Endodermal cell (in vitro differentiated cells): ENCODE data around the gene NREP. TPM values are rescaled to one million over a fixed set of nuclear protein-coding genes. Genes with fewer than 3 reads are reported as not detected.
"Not testable (repeated sequence)": the region's sequence is repeated elsewhere in the genome, so short reads cannot be mapped to it uniquely, and the experiment has no call there.

Source experiments
- DNase-seq: peaks from one replicate; pipeline ENCODE4 v3.0.0-alpha.2; 2017
- H3K27ac ChIP-seq: 2 replicates; pipeline ENCODE4 v1.5.1; 2013; ENCODE audit warnings: mild to moderate bottlenecking, low read depth, low read length, moderate library complexity
- H3K27me3 ChIP-seq: 2 replicates; pipeline ENCODE4 v1.6.1; 2013; ENCODE audit warnings: mild to moderate bottlenecking, low read length, moderate library complexity; ENCODE audit not compliant: insufficient read depth, control insufficient read depth, poor library complexity, severe bottlenecking
- H3K36me3 ChIP-seq: 2 replicates; pipeline ENCODE4 v1.7.0; 2013; ENCODE audit warnings: mild to moderate bottlenecking, low read length, moderate library complexity; ENCODE audit not compliant: control insufficient read depth, insufficient read depth
- H3K4me1 ChIP-seq: one replicate; pipeline ENCODE4 v1.7.0; 2013; ENCODE audit warnings: low read length; ENCODE audit not compliant: control insufficient read depth, insufficient read depth
- H3K4me3 ChIP-seq: 2 replicates; pipeline ENCODE4 v1.5.1; 2013; ENCODE audit warnings: mild to moderate bottlenecking, low read length, moderate library complexity
- H3K9ac ChIP-seq: 2 replicates; pipeline ENCODE4 v1.6.1; 2013; ENCODE audit warnings: mild to moderate bottlenecking, low read length, moderate library complexity; ENCODE audit not compliant: poor library complexity, severe bottlenecking; ENCODE audit errors: extremely low read depth
- H3K9me3 ChIP-seq: 2 replicates; pipeline ENCODE4 v1.6.1; 2013; ENCODE audit warnings: mild to moderate bottlenecking, low read length, moderate library complexity; ENCODE audit not compliant: control insufficient read depth
- H3K27ac Mint-ChIP-seq: 2 replicates; pipeline ENCODE4 v1.8.0; 2020; ENCODE audit warnings: mixed read lengths
- H3K27me3 Mint-ChIP-seq: 2 replicates; pipeline ENCODE4 v1.8.0; 2021; ENCODE audit warnings: mild to moderate bottlenecking, mixed read lengths; ENCODE audit not compliant: insufficient read depth
- H3K36me3 Mint-ChIP-seq: 2 replicates; pipeline ENCODE4 v1.8.0; 2020; ENCODE audit warnings: low read depth, mixed read lengths
- H3K4me1 Mint-ChIP-seq: 2 replicates; pipeline ENCODE4 v1.8.0; 2020; ENCODE audit warnings: mixed read lengths
- H3K4me3 Mint-ChIP-seq: 2 replicates; pipeline ENCODE4 v1.8.0; 2020; ENCODE audit warnings: mild to moderate bottlenecking, moderate library complexity, mixed read lengths
- H3K9me3 Mint-ChIP-seq: 2 replicates; pipeline ENCODE4 v1.8.0; 2020; ENCODE audit warnings: mild to moderate bottlenecking, mixed read lengths
- WGBS, 2 experiments: methylation state at CpG; one replicate each; pipeline versions ENCODE4 v1.1.5 to v1.1.7; 2013; ENCODE audit warnings: missing lambda C conversion rate in 2 of 2, mixed read lengths in 1 of 2; ENCODE audit not compliant: insufficient coverage in 1 of 2, insufficient read length in 1 of 2; 5-methylcytosine and 5-hydroxymethylcytosine counted together
- total RNA-seq, 2 donors: library from RNA; stranded (reverse); fragmentation: NEBNext Ultra II Directional in 1 of 2; extraction: Animal tissue kit (Norgen Biotek cat#: 25700) in 1 of 2; gene quantifications; 2 replicates in 1 of 2; 3 replicates in 1 of 2; pipeline ENCODE4 v1.2.1, GENCODE V29; 2021
- TF ChIP-seq, protein P1 (sequence below): fragments of 200-600 bp; sonication (generic); conservative IDR thresholded peaks from 2 replicates; pipeline ENCODE4 v1.5.0; 2021; ENCODE audit warnings: antibody characterized with exemption, mild to moderate bottlenecking

The NREP gene
- total RNA-seq, 2 donors from 2014 or later, result 212 to 238 TPM

DNA sequence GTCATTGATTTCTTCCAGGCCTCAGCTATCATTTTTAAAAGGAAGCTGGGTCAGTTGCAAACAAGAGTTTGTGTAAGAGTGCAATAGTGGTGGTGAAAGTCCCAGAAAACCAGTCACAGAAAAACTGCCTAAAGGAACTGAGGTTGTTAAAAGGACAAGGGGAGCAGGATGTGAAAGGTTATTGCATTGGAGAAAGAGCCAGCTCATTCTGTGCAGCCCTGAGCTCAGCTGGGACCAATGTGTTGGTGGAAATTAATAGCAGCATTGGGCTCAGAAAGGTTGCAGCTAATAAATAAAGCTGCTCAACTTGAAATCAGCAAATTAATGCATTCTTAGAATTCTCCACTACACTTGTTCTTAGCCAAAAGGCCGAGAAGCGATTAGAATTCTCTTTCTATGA lies 34.9 kb downstream of the NREP start:
- DNase-seq, result no peak
- no peaks in the 10 kb centered on the region for H3K27me3 ChIP-seq
- H3K4me3 Mint-ChIP-seq, result no peak overlapping the region
- peaks cover 15% of the 10 kb centered on the region for H3K36me3 ChIP-seq
- peaks cover 6% of the 10 kb centered on the region for H3K4me1 ChIP-seq
- H3K9me3 ChIP-seq, result peaks cover 6% of the 10 kb centered on the region
- H3K27ac Mint-ChIP-seq, result no peak overlapping the region
- TF ChIP-seq, protein P1, sequence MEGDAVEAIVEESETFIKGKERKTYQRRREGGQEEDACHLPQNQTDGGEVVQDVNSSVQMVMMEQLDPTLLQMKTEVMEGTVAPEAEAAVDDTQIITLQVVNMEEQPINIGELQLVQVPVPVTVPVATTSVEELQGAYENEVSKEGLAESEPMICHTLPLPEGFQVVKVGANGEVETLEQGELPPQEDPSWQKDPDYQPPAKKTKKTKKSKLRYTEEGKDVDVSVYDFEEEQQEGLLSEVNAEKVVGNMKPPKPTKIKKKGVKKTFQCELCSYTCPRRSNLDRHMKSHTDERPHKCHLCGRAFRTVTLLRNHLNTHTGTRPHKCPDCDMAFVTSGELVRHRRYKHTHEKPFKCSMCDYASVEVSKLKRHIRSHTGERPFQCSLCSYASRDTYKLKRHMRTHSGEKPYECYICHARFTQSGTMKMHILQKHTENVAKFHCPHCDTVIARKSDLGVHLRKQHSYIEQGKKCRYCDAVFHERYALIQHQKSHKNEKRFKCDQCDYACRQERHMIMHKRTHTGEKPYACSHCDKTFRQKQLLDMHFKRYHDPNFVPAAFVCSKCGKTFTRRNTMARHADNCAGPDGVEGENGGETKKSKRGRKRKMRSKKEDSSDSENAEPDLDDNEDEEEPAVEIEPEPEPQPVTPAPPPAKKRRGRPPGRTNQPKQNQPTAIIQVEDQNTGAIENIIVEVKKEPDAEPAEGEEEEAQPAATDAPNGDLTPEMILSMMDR, result no peak
- H3K9me3 Mint-ChIP-seq, result no peaks in the 10 kb centered on the region
- peaks cover 23% of the 10 kb centered on the region for H3K4me1 Mint-ChIP-seq
- H3K36me3 Mint-ChIP-seq, result peaks cover 17% of the 10 kb centered on the region
- no peak overlapping the region for H3K4me3 ChIP-seq
- no peak overlapping the region for H3K9ac ChIP-seq
- no peaks in the 10 kb centered on the region for H3K27me3 Mint-ChIP-seq
- WGBS, 2 experiments, result 69 to 75% methylated on average over 2 of the region's 2 CpGs
- H3K27ac ChIP-seq, result no peak overlapping the region

DNA sequence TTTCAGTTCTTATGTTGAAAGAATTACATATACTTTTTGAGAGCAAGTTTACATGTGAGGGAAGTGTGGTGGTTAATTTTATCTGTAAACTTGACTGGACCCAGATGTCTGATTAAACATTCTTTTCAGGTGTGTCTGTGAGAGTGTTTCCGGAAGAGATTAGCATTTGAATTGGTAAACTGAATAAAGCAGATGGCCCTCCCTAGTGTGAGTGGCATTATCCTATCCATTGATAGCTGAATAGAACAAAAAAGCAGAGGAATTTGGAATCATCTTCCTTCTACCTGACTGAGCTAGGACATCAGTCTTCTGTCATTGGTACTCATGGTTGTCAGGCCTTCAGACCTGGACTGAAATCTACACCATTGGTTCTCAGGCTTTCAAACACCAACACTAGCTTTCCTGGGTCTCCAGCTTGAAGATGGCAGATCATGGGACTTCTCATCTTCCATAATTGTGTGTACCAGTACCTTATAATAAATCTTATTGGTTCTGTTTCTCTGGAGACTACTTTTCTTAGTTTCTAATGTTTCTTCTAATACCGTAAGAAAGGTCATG lies 36.6 kb downstream of the NREP start:
- no peaks in the 10 kb centered on the region for H3K9me3 Mint-ChIP-seq
- peaks cover 2% of the 10 kb centered on the region for H3K27me3 Mint-ChIP-seq
- Histone ChIP-seq H3K9me3 (peaks cover 2% of the 10 kb centered on the region), H3K9ac (no peak overlapping the region), H3K4me1 (peaks cover 6% of the 10 kb centered on the region), H3K27ac (no peak overlapping the region), H3K36me3 (peaks cover 1% of the 10 kb centered on the region), H3K4me3 (no peak overlapping the region), H3K27me3 (no peaks in the 10 kb centered on the region)
- peaks cover 23% of the 10 kb centered on the region for H3K4me1 Mint-ChIP-seq
- DNase-seq, result no peak
- TF ChIP-seq, protein P1, result no peak
- WGBS, 2 experiments, result 46 to 74% methylated on average over 2 of the region's 2 CpGs
- no peak overlapping the region for H3K4me3 Mint-ChIP-seq
- no peak overlapping the region for H3K27ac Mint-ChIP-seq
- H3K36me3 Mint-ChIP-seq, result peaks cover 3% of the 10 kb centered on the region

DNA sequence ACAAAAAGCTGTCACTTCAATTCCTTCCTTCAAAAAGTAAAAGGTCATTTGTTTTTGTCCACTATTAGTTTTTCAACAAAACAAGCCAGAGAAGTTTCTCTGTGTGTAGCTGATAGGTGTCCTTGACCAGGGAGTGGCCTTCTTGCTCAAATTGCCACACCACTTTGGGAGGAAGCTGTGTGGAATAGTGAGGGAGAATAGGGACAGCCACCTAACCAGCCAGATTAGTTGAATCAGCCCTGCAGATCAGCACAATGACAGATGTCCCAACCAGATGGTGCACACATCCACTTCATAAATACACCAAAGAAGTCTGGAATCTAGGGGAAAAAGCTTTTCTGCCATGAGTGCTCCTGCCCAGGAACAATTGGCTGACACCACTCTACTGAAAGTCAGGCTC lies 37.2 kb downstream of the NREP start:
- no peak overlapping the region for H3K27ac ChIP-seq
- H3K4me1 Mint-ChIP-seq, result peaks cover 23% of the 10 kb centered on the region

DNA sequence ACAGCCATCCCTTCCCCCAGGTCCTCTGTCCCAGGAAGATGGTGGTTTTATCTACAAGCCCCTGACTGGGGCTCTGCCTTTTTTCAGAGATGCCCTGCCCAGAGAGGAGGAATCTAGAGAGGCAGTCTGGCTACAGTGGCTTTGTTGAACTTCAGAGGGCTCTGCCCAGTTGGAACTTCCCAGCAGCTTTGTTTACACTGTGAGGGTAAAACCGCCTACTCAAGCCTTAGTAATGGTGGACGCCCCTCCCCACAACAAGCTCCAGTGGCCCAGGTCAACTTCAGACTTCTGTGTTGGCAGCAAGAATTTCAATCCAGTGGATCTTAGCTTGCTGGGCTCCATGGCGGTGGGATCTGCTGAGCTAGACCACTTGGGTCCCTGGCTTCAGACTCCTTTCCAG lies 40.2 kb downstream of the NREP start:
- H3K9me3 Mint-ChIP-seq, result peaks cover 31% of the 10 kb centered on the region
- H3K27ac ChIP-seq, H3K36me3 ChIP-seq, H3K27ac Mint-ChIP-seq, H3K4me1 ChIP-seq, H3K27me3 Mint-ChIP-seq, H3K9ac ChIP-seq, H3K9me3 ChIP-seq, H3K4me3 ChIP-seq, DNase-seq, H3K36me3 Mint-ChIP-seq, H3K4me3 Mint-ChIP-seq, H3K27me3 ChIP-seq: not testable (repeated sequence)
- peaks cover 23% of the 10 kb centered on the region for H3K4me1 Mint-ChIP-seq
- WGBS, 2 experiments, result 76 to 86% methylated on average over 3 of the region's 3 CpGs

More for the DNA sequence above, 37.2 kb downstream of the NREP start:
- no peaks in the 10 kb centered on the region for H3K36me3 Mint-ChIP-seq
- TF ChIP-seq, protein P1, result no peak
- no peak overlapping the region for H3K27ac Mint-ChIP-seq
- no peak for DNase-seq
- Histone ChIP-seq H3K4me1 (peaks cover 6% of the 10 kb centered on the region), H3K27me3 (no peaks in the 10 kb centered on the region), H3K9ac (no peak overlapping the region), H3K36me3 (no peaks in the 10 kb centered on the region), H3K9me3 (no peaks in the 10 kb centered on the region), H3K4me3 (no peak overlapping the region)
- H3K4me3 Mint-ChIP-seq, result no peak overlapping the region
- peaks cover 2% of the 10 kb centered on the region for H3K27me3 Mint-ChIP-seq
- H3K9me3 Mint-ChIP-seq, result peaks cover 6% of the 10 kb centered on the region
